Measurements from ENCODE around the gene POLR1E.

DNA sequence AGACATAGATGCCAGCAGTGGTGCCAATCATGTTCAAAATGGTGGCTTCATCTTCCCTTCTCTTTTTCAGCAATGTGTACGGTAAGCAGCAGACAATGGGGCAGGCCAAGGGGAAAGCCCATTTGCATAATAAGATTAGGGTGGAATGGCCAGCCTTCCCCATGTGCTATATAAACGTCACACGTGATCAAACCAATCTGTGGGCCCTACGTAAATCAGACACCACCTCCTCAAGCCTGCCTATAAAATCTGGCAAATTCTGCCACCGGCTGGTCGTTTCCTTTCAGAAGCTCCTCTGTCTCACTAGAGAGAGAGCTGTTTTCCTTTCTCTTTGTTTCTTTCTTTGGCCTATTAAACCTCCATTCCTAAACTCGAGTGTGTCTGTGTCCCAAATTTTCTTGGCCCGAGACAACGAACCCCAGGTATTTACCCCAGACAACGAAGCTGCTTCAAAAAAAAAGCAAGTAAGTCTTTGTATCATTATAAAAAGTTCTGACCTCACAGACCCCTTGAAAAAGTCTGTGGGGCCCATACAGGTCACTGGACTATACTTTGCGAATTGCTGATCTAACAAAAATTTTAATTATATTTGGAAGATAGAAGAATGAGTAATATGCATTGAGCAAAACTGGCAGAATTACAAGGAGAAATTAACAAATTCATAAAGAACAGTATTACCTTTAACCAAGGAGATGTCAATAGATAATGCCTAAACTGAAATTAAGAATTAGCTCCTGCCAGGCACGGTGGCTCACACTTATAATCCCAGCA, 35.7 kb upstream of the POLR1E start:
- no peak for TF ChIP-seq CTCF (IDR thresholded peaks at IDR 0.05; ENCODE audit: control extremely low read depth in 1 of 3, insufficient read depth in 1 of 3, low read depth in 1 of 3, low read length in 3 of 3)
- no peak for TF ChIP-seq POLR2A (IDR thresholded peaks at IDR 0.05; ENCODE audit: control extremely low read depth in 1 of 2, low read depth in 2 of 2, low read length in 2 of 2)
- no peak for TF ChIP-seq POLR2AphosphoS5 (IDR thresholded peaks at IDR 0.05; ENCODE audit: low read depth, low read length)
- no peak for TF ChIP-seq MAFK (IDR thresholded peaks at IDR 0.05; ENCODE audit: low read depth, low read length)
- TF ChIP-seq CBX8 (IDR thresholded peaks at IDR 0.05; ENCODE audit: borderline replicate concordance, low read depth, low read length) = no peak
- TF ChIP-seq SUZ12 (IDR thresholded peaks at IDR 0.05; ENCODE audit: low read length) = no peak
- TF ChIP-seq, protein P1, sequence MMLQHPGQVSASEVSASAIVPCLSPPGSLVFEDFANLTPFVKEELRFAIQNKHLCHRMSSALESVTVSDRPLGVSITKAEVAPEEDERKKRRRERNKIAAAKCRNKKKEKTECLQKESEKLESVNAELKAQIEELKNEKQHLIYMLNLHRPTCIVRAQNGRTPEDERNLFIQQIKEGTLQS (IDR thresholded peaks at IDR 0.05; ENCODE audit: insufficient read depth, low read depth, low read length) = no peak
- TF ChIP-seq RXRA (IDR thresholded peaks at IDR 0.05; ENCODE audit: insufficient read depth, low read depth, low read length) = no peak
- TF ChIP-seq RFX5 (IDR thresholded peaks at IDR 0.05; ENCODE audit: borderline replicate concordance, low read depth, low read length) = no peak
- no peak for TF ChIP-seq JUN (IDR thresholded peaks at IDR 0.05; ENCODE audit: low read depth, low read length)
- no peak for TF ChIP-seq TCF12 (IDR thresholded peaks at IDR 0.05; ENCODE audit: low read depth, low read length)
- no peak for TF ChIP-seq GTF2F1 (IDR thresholded peaks at IDR 0.05; ENCODE audit: borderline replicate concordance, low read depth, low read length)

All from H1 (cell line).